ENCODE results near the gene BLM. TPM values are rescaled to one million over a fixed set of nuclear protein-coding genes. Genes with fewer than 3 reads are reported as not detected.

The BLM gene
- total and polyA plus RNA-seq, 2 of the 13 experiments (the other 11 are each of a cell fraction or from before 2014, with no cell fraction given), result 5.1 to 11.8 TPM

- no peak for TF ChIP-seq ZNF577 (CRISPR knock-in tag; IDR thresholded peaks at IDR 0.05; ENCODE audit: borderline replicate concordance, low read depth)
Measured at GRCh38 chr15:90862964-90863778, 146.0 kb downstream of the BLM start (continued).

- Histone ChIP-seq H3K27me3 (ENCODE audit: control insufficient read depth in 1 of 2, insufficient read depth in 2 of 2, low read length in 2 of 2) (peaks cover 0 to 44% of the 10 kb centered on the region in 2 experiments; a peak in 4 of 5 replicates), H3K4me2 (ENCODE audit: low read depth, low read length) (no peak overlapping the region), H3K9me3 (ENCODE audit: low read length) (no peaks in the 10 kb centered on the region), H3K79me2 (ENCODE audit: insufficient read depth, low read length) (no peaks in the 10 kb centered on the region), H3K36me3 (replicated peaks in 1 of 2; ENCODE audit: control insufficient read depth in 1 of 2, insufficient read depth in 2 of 2, low read length in 2 of 2) (no peaks in the 10 kb centered on the region), H3K4me1 (ENCODE audit: insufficient read depth, low read length) (peaks cover 81% of the 10 kb centered on the region), H2AFZ (ENCODE audit: low read length) (no peak overlapping the region), H3K27ac (ENCODE audit: extremely low read length, insufficient read depth, low read length) (no peak overlapping the region), H3K9ac (ENCODE audit: insufficient read depth, low read depth, low read length) (no peak overlapping the region), H4K20me1 (ENCODE audit: insufficient read depth, low read length) (0 out of 2 replicates have a peak, but pooled peaks cover 2% of the 10 kb centered on the region), H3K4me3 (replicated peaks in 1 of 3; ENCODE audit: insufficient read depth in 1 of 3, low read depth in 2 of 3, low read length in 3 of 3) (no peak overlapping the region)
- WGBS (ENCODE audit: low lambda C conversion rate), result 46% methylated on average over 4 of the region's 4 CpGs
- in situ Hi-C loops (cut with HindIII; ENCODE audit: extremely low pct_ligation_motif_present, low pct_unique_long_range_greater_than_20kb) (no loop called here), intact Hi-C loops (cut with micrococcal nuclease; ENCODE audit: unreplicated experiment) (no loop called here)
- ChIA-PET POLR2A (interaction anchor here (1.7 to 3.3 kb wide), 2 partner anchors 10 to 21 kb away, joined by 6 to 17 read pairs; no protein-coding TSS in a partner anchor), CTCF (ENCODE audit: low intra/inter-chr PET ratio, low total read pairs) (no interaction called here)
- no TSS peak for BruUV-seq (replicated peaks)
- ATAC-seq (no peak), FAIRE-seq (no peak), DNase-seq (ENCODE audit: low spot score) (no peak)
- TF ChIP-seq TEF (CRISPR knock-in tag; IDR thresholded peaks at IDR 0.05) (no peak), U2AF1 (optimal IDR thresholded peaks at IDR 0.05; ENCODE audit: low read depth, low read length) (no peak), CCDC6 (CRISPR knock-in tag; IDR thresholded peaks at IDR 0.05) (no peak), THAP11 (CRISPR knock-in tag; IDR thresholded peaks at IDR 0.05) (no peak), AGO2 (optimal IDR thresholded peaks at IDR 0.05; ENCODE audit: low read depth, low read length) (no peak), ARID3A (IDR thresholded peaks at IDR 0.05; ENCODE audit: low read depth, low read length) (no peak), MTERF4 (CRISPR knock-in tag; IDR thresholded peaks at IDR 0.05) (no peak), ZIK1 (CRISPR knock-in tag; IDR thresholded peaks at IDR 0.05; ENCODE audit: borderline replicate concordance, low read depth) (no peak), ZMYM2 (CRISPR knock-in tag; IDR thresholded peaks at IDR 0.05) (no peak), NR2F1 (CRISPR knock-in tag; IDR thresholded peaks at IDR 0.05) (no peak)
Measured at GRCh38 chr15:90863987-90864386, 146.8 kb downstream of the BLM start.

All from HepG2 (cell line).